ENCODE results near the gene MAB21L2.

The MAB21L2 gene

DNA sequence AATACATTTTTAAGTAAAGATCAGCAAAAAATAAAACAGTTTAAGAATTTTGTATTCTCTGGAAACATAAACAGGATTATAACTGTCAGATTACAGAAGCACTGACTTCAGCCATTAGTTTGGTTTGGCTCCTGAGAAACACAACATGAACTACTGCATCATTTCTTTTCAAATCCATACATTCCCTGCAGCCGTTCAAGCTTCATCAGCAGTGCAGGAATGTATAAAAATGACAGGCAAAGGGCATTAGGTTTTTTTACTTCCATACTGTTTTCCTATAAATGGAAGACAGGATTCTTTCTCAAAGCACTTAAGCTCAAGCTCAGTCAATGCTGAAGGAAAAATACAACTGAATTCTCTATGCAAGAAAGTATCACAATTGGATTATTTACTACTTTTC is 4.2 kb upstream of the MAB21L2 start:
- FAIRE-seq = no peak

DNA sequence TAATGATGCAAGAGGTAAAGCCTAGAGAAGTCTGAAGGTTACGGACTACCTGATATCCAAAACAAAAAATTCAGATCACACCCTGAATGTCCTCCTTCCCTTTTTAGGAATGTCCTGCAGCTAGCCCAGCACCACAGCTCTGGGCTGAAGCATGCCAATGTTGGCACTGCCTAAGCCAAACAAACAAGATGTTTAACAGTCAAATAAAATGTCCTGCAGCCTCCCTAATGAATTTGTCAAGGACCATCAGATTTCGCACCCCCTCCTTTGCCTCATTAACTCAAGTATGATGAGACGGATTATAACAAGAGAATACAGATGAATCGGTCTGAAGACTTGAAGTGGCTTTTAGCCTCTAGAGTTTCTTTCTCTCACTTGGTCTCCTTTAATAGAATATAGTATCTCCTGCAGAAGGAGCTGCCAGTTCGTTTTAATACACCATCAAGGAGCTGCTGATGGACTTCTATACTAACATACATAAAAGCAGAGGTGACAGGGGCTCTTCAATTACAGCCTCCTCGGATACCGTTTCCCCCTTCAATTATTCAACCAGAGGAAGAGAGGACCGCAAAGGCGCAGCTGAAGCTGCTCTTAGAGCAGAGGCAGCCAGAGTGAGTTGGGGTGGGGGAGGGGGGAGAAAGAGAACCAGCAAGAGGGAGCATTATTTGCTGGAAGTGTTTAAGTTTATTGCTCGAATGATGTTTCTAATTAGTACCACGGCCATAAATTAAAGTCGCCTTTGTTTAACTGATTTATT is 3.0 kb upstream of the MAB21L2 start:
- no peak for FAIRE-seq

DNA sequence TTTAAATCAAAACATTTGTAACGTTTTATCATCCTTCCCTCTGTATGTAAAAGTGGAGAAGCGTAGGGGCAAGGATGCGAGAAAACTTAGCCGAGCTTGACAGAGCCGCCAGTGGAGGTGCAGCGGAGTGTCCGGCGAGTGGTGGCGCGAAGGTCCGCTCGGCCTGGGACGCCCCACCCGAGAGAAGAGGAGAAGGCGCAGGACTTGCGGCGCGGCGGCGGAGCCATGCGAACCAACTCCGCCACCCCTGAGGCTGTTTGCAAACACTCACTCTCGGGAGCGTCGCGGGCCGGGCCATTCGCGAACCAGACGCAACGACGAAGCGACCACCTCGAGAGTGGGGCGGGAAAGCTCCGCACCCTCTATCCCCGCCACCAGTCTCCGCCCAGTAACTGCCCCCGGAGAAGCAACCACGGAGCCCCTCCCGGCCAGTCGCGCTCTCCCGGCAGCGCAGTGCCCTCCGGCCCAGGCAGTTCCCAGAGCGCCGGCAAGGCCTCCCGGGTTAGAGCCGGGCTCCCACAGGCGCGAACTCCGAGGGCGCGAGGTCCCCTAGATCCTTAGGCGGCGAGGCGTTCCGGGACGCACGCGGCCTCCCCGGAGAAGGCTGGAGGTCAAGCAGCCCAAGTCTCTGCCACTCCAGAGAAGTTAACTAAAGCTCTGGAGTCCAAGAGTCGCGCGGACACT is 2.3 kb upstream of the MAB21L2 start:
- no peak for FAIRE-seq

GRCh38 chr4:150580306-150580705 is 1.6 kb upstream of the MAB21L2 start:
- FAIRE-seq = no peak

DNA sequence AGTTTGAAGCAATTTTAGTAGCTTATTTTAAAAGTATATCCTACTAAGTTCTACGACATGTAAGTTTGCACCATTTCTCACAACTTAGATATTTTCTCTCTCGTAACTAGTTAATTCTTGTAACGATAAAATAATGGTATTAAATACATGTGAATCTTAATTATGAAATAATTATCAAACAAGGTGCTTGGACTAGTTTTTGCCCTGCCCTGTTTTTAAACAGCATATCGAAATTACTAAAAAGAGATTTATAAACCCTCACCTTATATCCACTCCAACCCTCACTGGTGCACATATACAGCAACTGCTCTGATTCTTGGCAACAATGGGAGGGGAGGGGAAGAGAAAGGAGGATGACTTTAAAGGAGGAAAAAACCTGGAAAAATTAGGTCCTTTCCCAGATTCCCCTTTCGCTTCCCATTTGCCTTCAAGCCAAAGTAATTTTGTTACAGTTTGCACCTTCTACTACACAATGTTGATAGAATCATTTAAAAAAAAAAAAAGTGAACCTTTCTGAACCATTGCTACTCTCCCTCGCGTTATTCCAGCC is 820 bp upstream of the MAB21L2 start:
- no peak for FAIRE-seq

- FAIRE-seq = no peak
Observed at GRCh38 chr4:150581641-150582051, 305 bp upstream of the MAB21L2 start.

DNA sequence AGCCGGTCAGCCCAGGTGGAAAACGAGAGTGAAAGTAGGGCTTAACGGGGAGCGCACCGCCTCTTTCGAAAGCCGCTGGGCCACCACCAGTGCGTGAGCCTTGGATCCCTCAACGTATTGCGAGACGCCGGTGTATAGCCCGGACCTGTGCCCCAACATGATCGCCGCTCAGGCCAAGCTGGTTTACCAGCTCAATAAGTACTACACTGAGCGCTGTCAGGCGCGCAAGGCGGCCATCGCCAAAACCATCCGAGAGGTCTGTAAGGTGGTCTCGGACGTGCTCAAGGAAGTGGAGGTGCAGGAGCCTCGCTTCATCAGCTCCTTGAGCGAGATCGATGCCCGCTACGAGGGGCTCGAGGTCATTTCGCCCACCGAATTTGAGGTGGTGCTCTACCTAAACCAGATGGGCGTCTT is 929 bp downstream of the MAB21L2 start:
- no peak for FAIRE-seq

- FAIRE-seq = no peak
Observed at GRCh38 chr4:150583287-150584110, 1.5 kb downstream of the MAB21L2 start.

GRCh38 chr4:150584111-150584915 is 2.4 kb downstream of the MAB21L2 start:
- no peak for FAIRE-seq

DNA sequence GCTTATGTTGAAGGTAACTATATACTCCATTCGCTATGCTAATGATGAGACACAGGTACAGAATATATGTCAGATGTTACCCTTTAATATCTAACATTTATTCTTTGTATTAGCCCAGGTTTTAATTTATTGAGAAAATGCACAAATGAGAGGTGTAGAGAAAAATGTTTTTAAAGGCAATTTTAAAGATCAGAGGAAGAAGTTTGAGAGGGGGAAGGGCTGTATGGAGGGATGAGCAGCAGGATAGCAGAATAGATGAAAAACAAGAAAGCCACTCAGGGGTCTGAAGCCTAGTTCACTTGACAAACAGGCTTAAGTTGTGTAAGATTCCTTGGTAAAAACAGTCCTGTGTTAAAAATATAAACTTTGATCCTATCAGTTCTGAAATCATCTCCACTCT is 3.7 kb downstream of the MAB21L2 start:
- FAIRE-seq = no peak

- FAIRE-seq = no peak
Observed at GRCh38 chr4:150586162-150586810, 4.3 kb downstream of the MAB21L2 start.

DNA sequence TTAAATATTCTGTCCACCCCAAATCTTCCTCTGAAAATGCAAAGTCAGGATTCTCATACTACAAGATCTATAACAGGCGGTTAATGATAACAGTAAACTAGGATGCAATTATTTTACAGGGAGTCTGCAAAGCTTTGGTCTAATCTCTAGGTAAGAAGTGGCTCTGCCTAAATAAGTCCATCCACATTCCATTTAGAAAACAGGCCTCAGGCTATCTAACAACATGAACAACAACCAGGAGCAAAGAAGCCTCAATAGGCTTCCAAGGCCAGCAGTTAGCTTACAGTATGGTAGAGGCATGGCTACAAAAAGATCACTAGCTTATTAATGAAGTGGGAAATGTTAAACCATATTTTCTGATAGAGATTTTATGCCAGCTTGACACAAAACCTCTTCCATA is 6.4 kb downstream of the MAB21L2 start:
- no peak for FAIRE-seq

DNA sequence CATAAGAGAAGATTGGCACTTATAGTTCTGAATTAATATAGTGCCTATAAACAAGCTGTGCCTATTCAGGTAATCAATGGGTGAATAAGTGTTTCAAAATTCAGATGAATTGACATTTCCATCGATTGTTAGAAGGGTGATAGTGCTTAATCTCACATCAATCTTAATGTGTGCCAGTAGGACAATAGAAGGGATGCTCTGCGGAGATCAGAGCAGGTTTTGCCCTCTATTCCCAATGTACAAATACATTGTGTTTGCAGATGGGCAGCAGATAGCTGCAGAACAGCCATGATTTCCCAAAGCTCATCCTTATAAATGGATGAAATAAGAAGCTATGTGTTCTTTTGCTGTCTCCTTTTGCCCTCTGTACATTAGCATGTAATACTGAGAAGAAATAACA is 7.2 kb downstream of the MAB21L2 start:
- no peak for FAIRE-seq

- no peak for FAIRE-seq
Observed at GRCh38 chr4:150590631-150591030, 8.7 kb downstream of the MAB21L2 start.

DNA sequence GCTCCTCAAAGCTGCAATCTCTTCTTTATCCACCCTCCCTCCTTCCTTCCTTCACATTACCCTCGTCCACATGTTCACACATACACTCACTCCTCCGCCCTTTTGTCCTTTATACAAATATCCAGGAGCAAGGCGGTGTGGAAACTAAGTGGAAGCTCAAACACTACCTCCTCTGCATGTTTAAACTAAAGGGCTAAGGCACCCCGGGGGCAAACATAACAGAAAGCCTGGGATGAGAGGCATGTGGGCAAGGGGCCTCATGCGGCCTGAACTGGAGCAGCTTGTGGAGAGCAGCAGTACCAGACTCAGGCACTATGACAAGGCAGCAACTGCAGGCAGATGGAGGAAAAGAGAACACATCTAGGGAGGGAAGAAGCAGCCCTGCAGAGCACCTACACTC is 9.5 kb downstream of the MAB21L2 start:
- no peak for FAIRE-seq

DNA sequence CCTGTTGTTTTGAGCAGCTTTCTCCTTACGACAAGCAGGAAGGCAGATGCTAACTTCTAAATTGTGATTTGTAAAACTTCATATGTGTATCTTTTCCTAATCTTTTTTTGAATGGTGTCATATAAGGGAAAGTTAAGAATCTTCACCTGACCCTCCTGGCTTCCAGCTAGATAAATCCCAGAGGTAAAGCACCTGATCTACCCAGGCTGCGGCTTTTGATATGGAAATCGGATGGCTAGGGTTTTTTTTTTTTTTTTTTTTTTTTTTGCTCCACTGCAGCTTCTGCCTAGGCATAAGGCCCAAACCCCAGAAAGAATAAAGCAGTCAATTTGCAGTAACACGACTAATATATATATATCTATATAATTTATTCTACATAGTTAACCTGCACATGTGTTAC is 10.0 kb downstream of the MAB21L2 start:
- no peak for FAIRE-seq

DNA sequence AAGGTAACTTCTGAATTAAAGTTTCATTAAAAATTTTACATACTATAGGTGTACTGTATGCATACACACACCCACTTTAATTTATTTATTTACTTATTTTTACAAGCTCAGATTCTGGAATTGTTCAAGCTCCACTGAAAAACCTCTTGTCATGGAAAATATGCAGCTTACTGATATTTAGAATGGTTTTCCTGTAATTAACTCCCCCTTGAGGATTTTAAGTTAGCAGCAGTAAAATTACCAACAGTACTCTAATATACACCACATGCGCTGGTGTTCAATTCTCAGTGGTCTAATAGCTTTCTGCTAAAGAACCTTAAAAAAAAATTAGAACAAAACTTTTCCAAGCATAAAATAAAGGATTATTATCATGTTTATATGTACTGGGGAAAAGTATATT is 12.0 kb downstream of the MAB21L2 start:
- no peak for FAIRE-seq

DNA sequence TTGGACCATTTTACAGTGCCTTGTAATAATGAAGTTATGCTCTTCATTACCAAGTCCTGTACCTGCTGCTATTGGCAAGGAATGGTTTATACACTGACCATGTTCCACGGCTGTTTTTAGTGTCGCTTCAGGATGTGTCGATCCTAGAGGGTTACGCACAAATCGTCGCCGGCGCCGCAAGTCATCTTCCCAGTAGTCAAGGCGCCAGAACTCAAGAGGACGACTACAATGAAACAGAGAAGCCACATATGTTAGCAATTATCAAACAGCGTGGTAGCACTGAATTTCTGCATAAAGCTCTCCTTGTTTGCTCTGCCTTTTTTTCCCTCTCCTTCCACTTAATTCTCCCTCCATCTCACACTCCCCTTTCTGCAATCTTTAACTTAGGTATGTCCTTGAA is 17.0 kb downstream of the MAB21L2 start:
- no peak for FAIRE-seq

DNA sequence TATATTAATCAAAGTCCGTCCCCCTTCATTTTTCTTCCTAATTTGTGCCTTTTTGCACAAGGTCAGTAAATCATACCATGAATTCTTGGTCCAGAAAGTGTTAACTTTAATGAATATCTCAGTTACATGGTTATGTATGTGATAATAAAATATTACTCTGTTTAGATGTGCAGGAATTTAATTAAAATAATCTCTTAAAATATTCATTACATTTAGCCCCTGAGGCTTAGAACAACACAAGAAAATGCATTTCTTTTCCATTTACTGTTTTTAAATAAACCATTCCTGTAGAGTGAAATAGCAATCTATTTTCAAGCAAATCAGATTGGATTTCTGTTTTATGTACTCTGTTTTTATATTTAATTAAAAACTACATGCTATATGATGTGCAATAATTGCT is 17.6 kb downstream of the MAB21L2 start:
- FAIRE-seq = no peak

- no peak for FAIRE-seq
Observed at GRCh38 chr4:150600812-150601445, 19.0 kb downstream of the MAB21L2 start.

GRCh38 chr4:150609131-150609530 is 27.2 kb downstream of the MAB21L2 start:
- FAIRE-seq = no peak

DNA sequence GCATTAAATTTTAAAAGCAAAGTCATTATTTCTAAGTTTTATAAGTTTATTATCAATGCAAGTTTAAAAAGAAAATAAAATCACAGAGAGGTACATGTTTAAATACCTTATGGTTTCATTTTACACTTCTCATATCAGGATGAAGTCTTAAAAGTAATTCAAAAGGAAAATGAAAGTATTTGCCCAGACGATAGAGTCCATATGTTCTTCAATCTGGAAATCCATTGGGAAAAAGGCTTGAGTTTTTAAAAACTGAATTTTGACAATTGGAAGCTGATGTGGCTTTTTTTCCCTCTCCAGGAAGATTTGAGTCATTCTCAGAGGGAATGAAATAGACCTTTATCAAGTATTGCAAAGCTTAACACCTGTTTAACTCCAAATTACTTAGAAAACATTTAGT is 37.1 kb downstream of the MAB21L2 start:
- no peak for FAIRE-seq

Measured in TTC549 (cell line).